CD8-positive, alpha-beta memory T cell (primary cell): ENCODE results near the gene BBX. TPM values are rescaled to one million over a fixed set of nuclear protein-coding genes. Genes with fewer than 3 reads are reported as not detected.

Experiments used
- CTCF ChIA-PET: fragments of 350-600 bp; sonication (Branson Sonifier 250); formaldehyde crosslinking; loops from one replicate; lab custom pipeline; 2021; ENCODE audit warnings: antibody characterized with exemption; lab: Charles Lee
- POLR2A ChIA-PET: fragments of 350-600 bp; sonication (Branson Sonifier 250); formaldehyde crosslinking; loops from one replicate; lab custom pipeline; 2021; ENCODE audit warnings: antibody characterized with exemption; lab: Charles Lee
- DNase-seq, 5 donors: peaks; one replicate each; pipeline versions ENCODE4 v3.0.0 to v3.0.0-alpha.2; 2020 to 2022; ENCODE audit warnings: mixed read lengths in 1 of 5
- H3K27ac ChIP-seq: one replicate; pipeline ENCODE4 v1.7.0; 2013; ENCODE audit warnings: low read depth, mild to moderate bottlenecking, low read length, moderate library complexity
- H3K27me3 ChIP-seq: 2 replicates; pipeline ENCODE4 v1.7.0; 2013; ENCODE audit warnings: low read length, mild to moderate bottlenecking; ENCODE audit not compliant: insufficient read depth, poor library complexity, severe bottlenecking
- H3K36me3 ChIP-seq: 2 replicates; pipeline ENCODE4 v1.7.0; 2013; ENCODE audit warnings: mild to moderate bottlenecking, low read length, moderate library complexity; ENCODE audit not compliant: insufficient read depth
- H3K4me1 ChIP-seq: 2 replicates; pipeline ENCODE4 v1.7.0; 2013; ENCODE audit warnings: mild to moderate bottlenecking, low read length, moderate library complexity; ENCODE audit not compliant: insufficient read depth
- H3K4me3 ChIP-seq: 2 replicates; pipeline ENCODE4 v1.7.0; 2013; ENCODE audit warnings: mild to moderate bottlenecking, low read length
- H3K9me3 ChIP-seq: 2 replicates; pipeline ENCODE4 v1.7.0; 2013; ENCODE audit warnings: mild to moderate bottlenecking, low read length
- H3K27ac Mint-ChIP-seq, 8 donors: one replicate each; pipeline ENCODE4 v1.8.0; 2020 to 2021; ENCODE audit warnings: mixed read lengths in 8 of 8, mild to moderate bottlenecking in 6 of 8, inconsistent platforms in 3 of 8, moderate library complexity in 3 of 8
- H3K27me3 Mint-ChIP-seq, 2 donors: one replicate each; pipeline ENCODE4 v1.8.0; 2020 to 2021; ENCODE audit warnings: mixed read lengths in 2 of 2, mild to moderate bottlenecking in 1 of 2, moderate library complexity in 1 of 2
- H3K36me3 Mint-ChIP-seq, 3 donors: one replicate each; pipeline ENCODE4 v1.8.0; 2020 to 2021; ENCODE audit warnings: mixed read lengths in 3 of 3, inconsistent platforms in 1 of 3, mild to moderate bottlenecking in 1 of 3
- H3K4me1 Mint-ChIP-seq, 3 donors: one replicate each; pipeline ENCODE4 v1.8.0; 2020 to 2021; ENCODE audit warnings: mixed read lengths in 3 of 3, inconsistent platforms in 1 of 3, mild to moderate bottlenecking in 1 of 3
- H3K4me3 Mint-ChIP-seq, 7 donors: one replicate each; pipeline ENCODE4 v1.8.0; 2020 to 2021; ENCODE audit warnings: mixed read lengths in 7 of 7, mild to moderate bottlenecking in 6 of 7, moderate library complexity in 4 of 7, inconsistent platforms in 2 of 7
- H3K9me3 Mint-ChIP-seq, 5 donors: one replicate each; pipeline ENCODE4 v1.8.0; 2020 to 2022; ENCODE audit warnings: mixed read lengths in 5 of 5, mild to moderate bottlenecking in 3 of 5, moderate library complexity in 2 of 5, inconsistent platforms in 1 of 5
- polyA plus RNA-seq: library from polyadenylated mRNA; unstranded; fragments of 300-500 nt; fragmentation: Illumina TruSeq; gene quantifications from one replicate; pipeline ENCODE4 v1.2.3, GENCODE V29; 2021
- total RNA-seq, 2 experiments: library from RNA; stranded (reverse); gene quantifications; one replicate each; pipeline ENCODE4 v1.2.3, GENCODE V29; 2021

Gene BBX
- total and polyA plus RNA-seq, 3 experiments from 2014 or later: 44.5 to 126 (median 54.0) TPM

DNA sequence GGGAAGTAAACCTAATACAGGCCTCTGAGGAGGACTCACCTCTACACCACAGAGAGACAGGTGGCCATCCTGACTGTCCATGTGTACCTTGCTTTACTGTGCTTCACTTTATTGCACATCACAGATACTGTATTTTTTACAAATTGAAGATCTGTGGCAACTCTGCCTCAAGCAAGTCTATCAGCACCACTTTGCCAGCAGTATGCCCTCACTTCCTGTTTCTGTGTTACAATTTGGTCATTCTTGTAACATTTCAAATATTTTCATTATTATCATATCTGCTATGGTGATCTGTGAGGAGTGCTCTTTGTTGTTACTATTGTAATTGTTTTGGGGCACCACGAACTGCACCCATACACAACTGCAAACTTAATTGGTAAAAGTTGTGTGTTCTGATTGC, 78.0 kb downstream of the BBX start:
- no peak for DNase-seq
- Mint-ChIP-seq H3K36me3 (peaks cover 0 to 5% (median 1%) of the 10 kb centered on the region in 3 donors), H3K27me3 (no peaks in the 10 kb centered on the region), H3K27ac (peak overlapping the region in 5 of 8 donors; percentile 16 to 81 (median 40)), H3K4me1 (peaks cover 56 to 84% (median 77%) of the 10 kb centered on the region in 3 donors), H3K9me3 (no peaks in the 10 kb centered on the region), H3K4me3 (peak overlapping the region in 6 of 7 donors; percentile 11 to 57 (median 18))
- ChIA-PET POLR2A (no interaction called here), CTCF (interaction anchor here (1.0 to 1.4 kb wide), 2 partner anchors 75 to 1235 kb away, joined by 3 read pairs; no protein-coding TSS in a partner anchor)
- Histone ChIP-seq H3K9me3 (no peaks in the 10 kb centered on the region), H3K36me3 (no peaks in the 10 kb centered on the region), H3K27me3 (no peaks in the 10 kb centered on the region), H3K4me3 (no peak overlapping the region), H3K4me1 (peaks cover 43% of the 10 kb centered on the region), H3K27ac (no peak overlapping the region)

DNA sequence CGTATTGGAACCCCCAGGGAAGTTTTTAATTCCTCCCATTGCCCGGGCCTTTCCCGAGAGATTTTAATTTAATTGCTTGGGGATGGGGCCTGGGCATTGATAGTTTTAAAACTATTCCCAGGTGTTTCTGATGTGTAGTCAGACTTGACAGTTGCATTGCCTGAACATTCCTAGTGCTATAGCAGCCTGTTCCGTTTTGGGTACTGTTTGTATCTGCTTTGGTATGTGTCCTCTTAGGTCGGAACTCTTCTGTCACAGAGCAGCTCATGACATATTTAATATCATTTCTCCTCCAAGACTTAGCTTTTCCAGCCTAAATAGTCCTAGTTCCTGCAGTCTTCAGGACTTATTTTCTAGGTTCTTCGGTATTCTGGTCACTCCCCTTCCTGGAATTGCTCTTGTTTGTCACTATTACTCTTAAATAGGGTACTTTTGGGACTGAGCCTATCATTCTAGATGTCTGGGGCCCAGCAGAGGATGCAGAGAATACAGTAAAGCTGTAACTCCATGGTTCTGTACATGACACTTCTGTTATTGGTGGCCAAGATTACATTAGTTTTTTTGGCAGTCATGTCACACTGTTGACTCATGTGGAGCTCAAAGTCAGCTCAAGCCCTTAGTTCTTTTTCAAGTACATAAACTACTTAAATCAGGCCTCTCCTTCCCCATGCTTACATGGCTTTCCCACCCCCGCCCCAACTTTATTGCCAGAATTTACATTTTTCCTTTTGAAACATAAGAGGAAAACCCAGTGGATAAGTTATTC, 81.5 kb downstream of the BBX start:
- Mint-ChIP-seq H3K27ac (peak overlapping the region in 1 of 8 donors; percentile 2), H3K27me3 (no peaks in the 10 kb centered on the region), H3K4me1 (peaks cover 37 to 69% (median 65%) of the 10 kb centered on the region in 3 donors), H3K36me3 (peaks cover 15 to 22% (median 21%) of the 10 kb centered on the region in 3 donors), H3K9me3 (peaks cover 5 to 15% (median 10%) of the 10 kb centered on the region in 5 donors), H3K4me3 (no peak overlapping the region)
- Histone ChIP-seq H3K27ac (no peak overlapping the region), H3K9me3 (no peaks in the 10 kb centered on the region), H3K4me1 (peaks cover 21% of the 10 kb centered on the region), H3K27me3 (no peaks in the 10 kb centered on the region), H3K4me3 (no peak overlapping the region), H3K36me3 (no peaks in the 10 kb centered on the region)
- POLR2A ChIA-PET: no interaction called here
- CTCF ChIA-PET: no interaction called here
- no peak for DNase-seq

DNA sequence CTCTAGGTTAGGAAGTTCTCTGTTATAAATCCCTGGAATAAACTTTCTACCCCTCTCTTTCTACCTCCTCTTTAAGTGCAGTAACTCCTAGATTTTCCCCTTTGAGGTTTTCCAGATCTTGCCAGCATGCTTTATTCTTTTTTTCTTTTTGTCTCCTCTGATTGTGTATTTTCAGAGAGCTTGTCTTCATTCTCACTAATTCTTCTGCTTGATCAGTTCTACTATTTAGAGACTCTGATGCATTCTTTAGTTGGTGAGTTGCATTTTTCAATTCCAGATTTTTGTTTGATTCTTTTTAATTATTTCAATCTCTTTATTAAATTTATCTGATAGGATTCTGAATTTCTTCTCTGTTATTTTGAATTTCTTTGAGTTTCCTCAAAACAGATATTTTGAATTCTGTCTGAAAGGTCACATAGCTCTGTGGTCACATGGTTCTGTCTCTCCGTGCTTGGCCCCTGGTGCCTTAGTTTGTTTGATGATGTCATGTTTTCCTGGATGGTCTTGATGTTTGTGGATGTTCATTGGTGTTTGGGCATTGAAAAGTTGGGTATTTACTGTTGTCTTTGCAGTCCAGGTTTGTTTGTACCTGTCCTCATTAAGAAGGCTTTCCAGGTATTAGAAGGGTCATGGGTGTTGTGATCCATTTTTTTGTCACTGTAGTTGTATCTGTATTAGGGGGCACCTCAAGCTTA, 89.2 kb downstream of the BBX start:
- H3K9me3 ChIP-seq: no peaks in the 10 kb centered on the region
- no peaks in the 10 kb centered on the region for H3K27me3 ChIP-seq
- POLR2A ChIA-PET: interaction anchor here (0.6 kb wide), 1 partner anchor 1760 kb away, joined by 3 read pairs; no protein-coding TSS in a partner anchor
- peak overlapping the region in 1 of 8 donors; percentile 5 for H3K27ac Mint-ChIP-seq
- no peaks in the 10 kb centered on the region for H3K27me3 Mint-ChIP-seq
- CTCF ChIA-PET: interaction anchor here (0.7 kb wide), 1 partner anchor 15 kb away, joined by 3 read pairs; no protein-coding TSS in a partner anchor
- H3K4me3 Mint-ChIP-seq: peak overlapping the region in 1 of 7 donors; percentile 18
- H3K4me3 ChIP-seq: no peak overlapping the region
- H3K36me3 Mint-ChIP-seq: peaks cover 21 to 55% (median 45%) of the 10 kb centered on the region in 3 donors
- H3K4me1 ChIP-seq: peaks cover under 1% of the 10 kb centered on the region
- DNase-seq: no peak
- H3K4me1 Mint-ChIP-seq: peaks cover 39 to 66% (median 64%) of the 10 kb centered on the region in 3 donors
- peaks cover 22 to 41% (median 37%) of the 10 kb centered on the region in 5 donors for H3K9me3 Mint-ChIP-seq
- no peaks in the 10 kb centered on the region for H3K36me3 ChIP-seq
- no peak overlapping the region for H3K27ac ChIP-seq

DNA sequence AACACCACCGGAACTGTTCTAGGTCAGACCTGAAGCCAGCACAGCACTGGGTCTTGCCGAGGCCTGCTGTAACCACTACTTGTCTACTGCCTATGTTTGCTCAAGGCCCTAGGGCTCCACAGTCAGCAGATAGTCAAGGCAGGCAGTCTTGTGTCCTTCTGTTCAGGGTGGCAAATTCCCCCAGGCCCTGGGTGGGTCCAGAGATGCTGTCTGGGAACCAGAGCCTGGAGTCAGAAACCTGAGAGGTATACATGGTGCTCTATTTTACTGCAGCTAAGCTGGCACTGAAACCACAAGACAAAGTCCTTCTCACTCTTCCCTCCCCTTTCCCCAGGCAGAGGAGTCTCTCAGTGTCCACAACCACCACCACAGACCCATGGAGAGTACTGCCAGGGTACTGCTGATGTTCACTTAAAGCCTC, 89.9 kb downstream of the BBX start:
- peaks cover 5% of the 10 kb centered on the region for H3K4me1 ChIP-seq
- H3K9me3 ChIP-seq: no peaks in the 10 kb centered on the region
- no peaks in the 10 kb centered on the region for H3K27me3 ChIP-seq
- no peaks in the 10 kb centered on the region for H3K36me3 ChIP-seq
- Mint-ChIP-seq H3K27ac (peak overlapping the region in 1 of 8 donors; percentile 54), H3K27me3 (no peaks in the 10 kb centered on the region), H3K9me3 (peaks cover 22 to 41% (median 37%) of the 10 kb centered on the region in 5 donors), H3K4me3 (no peak overlapping the region), H3K36me3 (peaks cover 17 to 50% (median 40%) of the 10 kb centered on the region in 3 donors), H3K4me1 (peaks cover 44 to 67% (median 67%) of the 10 kb centered on the region in 3 donors)
- no peak for DNase-seq
- no peak overlapping the region for H3K27ac ChIP-seq
- CTCF ChIA-PET: no interaction called here
- no peak overlapping the region for H3K4me3 ChIP-seq
- POLR2A ChIA-PET: no interaction called here

DNA sequence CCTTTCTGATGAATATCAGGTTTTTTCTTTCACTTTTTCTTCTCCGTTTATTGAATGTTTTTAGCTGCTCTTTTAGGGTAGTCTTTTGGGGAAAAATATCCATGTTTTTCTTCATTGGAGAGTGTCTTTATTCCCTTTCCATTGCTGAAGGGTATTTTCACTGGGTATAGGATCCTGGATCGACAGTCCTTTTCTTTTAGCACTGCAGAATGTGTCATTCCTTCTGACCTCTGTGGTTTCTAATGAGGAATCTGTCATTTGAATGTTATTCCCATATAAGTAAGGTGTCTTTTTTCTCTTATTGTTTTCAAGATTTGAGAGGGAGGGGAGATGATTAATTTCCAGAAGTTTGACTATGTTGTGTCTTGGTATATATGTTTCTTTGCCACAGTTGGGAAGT, 96.8 kb downstream of the BBX start:
- Histone ChIP-seq H3K27ac (no peak overlapping the region), H3K4me3 (no peak overlapping the region), H3K36me3 (no peaks in the 10 kb centered on the region), H3K27me3 (no peaks in the 10 kb centered on the region), H3K9me3 (no peaks in the 10 kb centered on the region), H3K4me1 (peaks cover 8% of the 10 kb centered on the region)
- Mint-ChIP-seq H3K4me3 (no peak overlapping the region), H3K9me3 (no peaks in the 10 kb centered on the region), H3K36me3 (no peaks in the 10 kb centered on the region), H3K27ac (peak overlapping the region in 1 of 8 donors; percentile 44), H3K4me1 (peaks cover 58 to 85% (median 76%) of the 10 kb centered on the region in 3 donors), H3K27me3 (no peaks in the 10 kb centered on the region)
- DNase-seq: no peak
- ChIA-PET CTCF (no interaction called here), POLR2A (no interaction called here)

DNA sequence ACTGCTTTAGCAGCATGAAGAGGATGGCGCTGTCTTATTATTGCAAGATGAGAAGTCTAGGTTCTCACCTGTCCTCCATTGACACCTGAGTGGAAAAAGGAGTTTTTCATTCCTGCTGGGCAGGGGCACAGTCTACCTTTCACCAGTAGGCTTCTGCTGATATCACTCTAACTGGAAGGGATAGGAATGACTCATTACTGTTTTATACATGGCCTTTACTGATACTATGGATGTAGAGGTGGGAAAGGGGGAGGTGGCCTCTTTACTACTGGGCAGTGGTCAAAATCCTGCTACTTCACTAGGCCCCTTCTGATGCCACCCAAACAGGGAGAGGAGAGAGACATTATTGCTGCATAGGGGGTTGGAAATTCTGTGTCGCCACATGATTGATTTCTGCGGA, 97.8 kb downstream of the BBX start:
- Histone ChIP-seq H3K4me1 (peaks cover 8% of the 10 kb centered on the region), H3K4me3 (no peak overlapping the region), H3K27ac (no peak overlapping the region), H3K9me3 (no peaks in the 10 kb centered on the region), H3K27me3 (no peaks in the 10 kb centered on the region), H3K36me3 (no peaks in the 10 kb centered on the region)
- no peak overlapping the region for H3K27ac Mint-ChIP-seq
- ChIA-PET CTCF (no interaction called here), POLR2A (no interaction called here)
- H3K36me3 Mint-ChIP-seq: no peaks in the 10 kb centered on the region
- H3K27me3 Mint-ChIP-seq: no peaks in the 10 kb centered on the region
- no peaks in the 10 kb centered on the region for H3K9me3 Mint-ChIP-seq
- H3K4me1 Mint-ChIP-seq: peaks cover 55 to 77% (median 66%) of the 10 kb centered on the region in 3 donors
- DNase-seq: no peak
- H3K4me3 Mint-ChIP-seq: no peak overlapping the region

DNA sequence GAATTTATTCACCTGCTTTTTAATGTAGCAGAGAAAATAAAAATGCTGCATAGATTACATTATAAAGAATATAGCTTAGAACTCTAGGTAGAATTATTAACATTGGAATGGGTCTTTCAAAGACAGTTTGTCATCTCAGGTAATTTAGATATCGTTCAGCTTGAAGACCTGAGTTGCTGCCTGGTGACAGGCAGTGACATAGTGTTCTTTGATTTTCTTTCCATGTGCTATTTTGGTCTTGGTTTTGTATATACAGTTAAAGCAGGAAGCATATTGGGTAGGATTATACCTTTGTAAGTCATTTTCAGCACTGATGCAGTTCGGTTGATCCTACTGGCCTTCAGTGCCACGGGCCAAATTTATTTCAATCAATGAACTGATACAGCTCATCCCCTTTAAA, 98.7 kb downstream of the BBX start:
- CTCF ChIA-PET: interaction anchor here (1.1 kb wide), 1 partner anchor 10 kb away, joined by 3 read pairs; no protein-coding TSS in a partner anchor
- Histone ChIP-seq H3K27ac (no peak overlapping the region), H3K9me3 (no peaks in the 10 kb centered on the region), H3K27me3 (no peaks in the 10 kb centered on the region), H3K4me3 (no peak overlapping the region), H3K36me3 (no peaks in the 10 kb centered on the region), H3K4me1 (peaks cover 8% of the 10 kb centered on the region)
- Mint-ChIP-seq H3K9me3 (no peaks in the 10 kb centered on the region), H3K27me3 (no peaks in the 10 kb centered on the region), H3K27ac (no peak overlapping the region), H3K4me1 (peaks cover 56 to 71% (median 61%) of the 10 kb centered on the region in 3 donors), H3K4me3 (no peak overlapping the region), H3K36me3 (no peaks in the 10 kb centered on the region)
- no peak for DNase-seq
- POLR2A ChIA-PET: no interaction called here
